GM19463 (cell line): ENCODE results near the gene ZNF444.

ENCODE experiments used
- ATAC-seq: cut with Tn5 transposase; IDR thresholded peaks from one replicate; pipeline ENCODE4 v1.9.1; 2021; ENCODE audit warnings: mild to moderate bottlenecking, moderate library complexity; ENCODE audit not compliant: unreplicated experiment

ZNF444 gene

DNA sequence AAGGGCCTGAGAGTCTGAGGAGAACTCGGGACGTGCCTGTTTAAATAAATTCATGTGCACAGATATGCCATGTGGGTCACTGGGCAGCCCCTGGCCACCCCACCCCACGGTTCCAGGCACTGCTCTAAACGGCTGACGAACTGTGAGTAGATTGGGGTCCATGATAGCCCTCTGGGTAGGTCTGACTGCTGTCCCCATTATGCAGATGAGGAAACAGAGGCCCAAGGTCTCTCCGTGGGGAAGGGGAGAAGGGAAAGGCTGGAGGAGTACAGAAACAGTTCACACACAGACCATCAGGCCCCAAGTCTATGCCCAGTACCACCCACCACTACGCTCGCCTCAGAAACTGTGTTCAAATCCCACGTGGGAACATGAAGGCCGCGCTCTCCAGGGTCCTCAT lies 34.1 kb upstream of the ZNF444 start:
- ATAC-seq = no peak

DNA sequence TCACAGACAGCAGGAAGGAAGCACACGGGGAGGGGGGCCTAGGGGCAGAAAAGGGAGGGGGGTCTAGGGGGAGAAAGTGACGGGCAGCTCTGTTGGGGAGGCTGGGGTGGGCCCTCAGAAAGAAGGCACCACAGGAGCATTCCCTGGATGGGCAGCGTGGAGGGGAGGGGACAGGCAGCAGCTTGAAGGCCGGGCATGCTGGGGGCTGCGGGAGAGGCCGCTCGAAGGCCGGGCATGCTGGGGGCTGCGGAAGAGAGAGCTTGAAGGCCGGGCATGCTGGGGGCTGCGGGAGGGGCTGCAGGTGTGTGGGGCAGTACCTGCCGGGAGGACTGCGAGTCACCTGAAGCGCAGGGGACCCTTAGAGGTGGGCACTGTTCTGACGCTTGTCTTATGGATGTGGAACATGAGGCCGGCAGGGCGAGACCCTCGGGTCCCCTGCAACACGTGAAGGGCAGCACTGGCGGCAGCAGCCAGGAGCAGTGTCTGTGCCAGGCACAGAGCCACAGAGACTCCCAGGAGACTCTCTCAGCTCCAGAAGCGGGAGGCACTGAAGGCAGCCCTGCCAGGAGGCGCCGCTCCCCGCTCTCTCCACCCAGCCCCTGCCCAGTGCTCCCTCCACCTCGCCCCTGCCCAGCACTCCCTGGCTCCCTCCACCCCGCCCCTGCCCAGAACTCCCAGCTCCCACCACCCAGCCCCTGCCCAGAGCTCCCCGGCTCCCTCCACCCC lies 33.3 kb upstream of the ZNF444 start:
- no peak for ATAC-seq

- ATAC-seq = no peak
These were observed 32.5 kb upstream of the ZNF444 start for GRCh38 chr19:56108447-56109195.

- ATAC-seq = peak; percentile 34
These were observed 31.9 kb upstream of the ZNF444 start for GRCh38 chr19:56109226-56109625.

- no peak for ATAC-seq
These were observed 30.3 kb upstream of the ZNF444 start for GRCh38 chr19:56110515-56111448.

DNA sequence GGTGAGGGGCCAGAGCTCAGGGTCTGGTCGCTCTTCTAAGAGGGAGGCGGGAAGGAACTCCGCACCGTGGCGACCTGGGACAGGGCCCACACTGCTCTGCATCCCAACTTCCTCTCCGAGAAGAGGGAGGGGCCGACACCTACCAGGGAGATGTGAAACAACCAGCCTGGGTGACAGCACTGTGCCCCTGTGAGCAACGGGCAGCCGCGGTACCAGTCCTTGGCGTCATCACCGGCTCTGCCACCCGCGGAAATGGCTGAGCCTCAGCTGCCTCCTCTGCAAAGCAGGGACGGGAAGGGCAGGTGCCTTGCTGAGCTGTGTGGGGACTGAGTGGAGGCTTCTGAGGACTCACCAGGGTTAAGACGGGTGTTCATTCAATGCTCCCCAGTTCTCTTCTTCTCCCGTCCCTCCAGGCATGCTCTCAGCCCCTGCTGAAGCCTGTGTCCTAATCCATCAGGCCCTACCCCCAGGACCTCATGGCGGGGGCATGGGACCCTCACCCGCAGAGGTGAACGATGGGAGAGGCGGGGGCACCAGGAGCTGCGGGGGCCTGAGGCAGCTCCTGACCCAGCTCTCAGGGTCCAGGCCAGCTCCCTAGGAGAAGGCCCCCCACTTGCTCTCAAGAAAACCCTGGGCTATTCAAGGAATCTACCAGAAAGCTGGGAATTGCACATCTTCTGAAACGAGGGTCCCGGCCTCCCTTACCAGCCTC lies 29.3 kb upstream of the ZNF444 start:
- peak; percentile 90 for ATAC-seq

GRCh38 chr19:56112313-56112709 lies 28.8 kb upstream of the ZNF444 start:
- ATAC-seq = no peak

DNA sequence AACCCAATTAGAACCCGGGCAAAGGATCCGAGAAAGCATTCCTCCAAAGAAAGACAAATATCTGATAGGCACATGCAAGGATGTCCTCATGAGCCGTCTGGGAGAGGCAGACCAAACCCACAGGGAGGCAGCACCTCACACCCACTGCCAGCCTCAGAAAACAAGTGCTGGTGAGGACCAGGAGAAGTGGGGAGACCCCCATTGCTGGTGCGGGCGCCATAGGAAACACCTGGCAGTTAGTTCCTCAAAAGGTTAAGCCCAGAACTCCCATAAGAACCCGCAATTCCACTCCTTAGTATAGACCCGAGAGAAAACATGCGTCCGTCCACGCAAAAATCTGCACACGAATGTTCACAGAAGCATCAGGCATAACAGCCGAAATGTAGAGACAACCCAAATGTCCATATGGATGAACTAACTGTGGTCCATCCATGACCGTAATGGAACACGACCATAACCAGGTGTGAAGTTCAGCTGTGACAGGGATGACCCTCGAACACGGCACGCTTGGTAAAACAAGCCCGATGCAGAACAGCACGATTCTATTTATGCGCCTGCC lies 27.9 kb upstream of the ZNF444 start:
- no peak for ATAC-seq

DNA sequence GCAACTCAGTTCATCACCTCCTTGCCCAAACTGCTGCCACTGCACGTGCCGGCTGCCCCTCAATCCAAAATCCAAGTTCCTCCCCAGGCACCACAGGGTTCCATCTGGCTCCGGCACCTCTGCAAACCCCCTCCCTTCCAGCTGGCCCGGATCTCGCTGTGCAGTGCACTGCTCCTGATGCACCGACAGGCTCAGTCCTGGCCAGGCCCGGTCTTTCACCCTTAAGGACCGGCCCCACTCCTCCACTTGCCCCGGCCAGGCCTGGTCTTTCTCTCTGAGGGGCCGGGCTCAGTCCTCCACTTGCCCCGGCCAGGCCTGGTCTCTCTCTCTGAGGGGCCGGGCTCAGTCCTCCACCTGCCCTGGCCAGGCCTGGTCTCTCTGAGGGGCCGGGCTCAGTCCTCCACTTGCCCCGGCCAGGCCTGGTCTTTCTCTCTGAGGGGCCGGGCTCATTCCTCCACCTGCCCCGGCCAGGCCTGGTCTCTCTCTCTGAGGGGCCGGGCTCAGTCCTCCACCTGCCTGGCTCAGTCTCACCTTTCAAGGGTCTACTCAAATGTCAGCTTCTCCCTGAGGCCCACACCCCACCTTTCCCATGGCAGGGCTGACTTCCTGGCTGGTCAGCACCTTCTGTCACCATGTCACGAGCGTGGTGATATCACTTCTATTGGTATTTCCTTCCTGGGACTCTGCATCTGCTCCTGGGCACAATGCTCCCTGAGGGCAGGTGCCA lies 26.9 kb upstream of the ZNF444 start:
- ATAC-seq = no peak

GRCh38 chr19:56114778-56115110 lies 26.3 kb upstream of the ZNF444 start:
- ATAC-seq = no peak

DNA sequence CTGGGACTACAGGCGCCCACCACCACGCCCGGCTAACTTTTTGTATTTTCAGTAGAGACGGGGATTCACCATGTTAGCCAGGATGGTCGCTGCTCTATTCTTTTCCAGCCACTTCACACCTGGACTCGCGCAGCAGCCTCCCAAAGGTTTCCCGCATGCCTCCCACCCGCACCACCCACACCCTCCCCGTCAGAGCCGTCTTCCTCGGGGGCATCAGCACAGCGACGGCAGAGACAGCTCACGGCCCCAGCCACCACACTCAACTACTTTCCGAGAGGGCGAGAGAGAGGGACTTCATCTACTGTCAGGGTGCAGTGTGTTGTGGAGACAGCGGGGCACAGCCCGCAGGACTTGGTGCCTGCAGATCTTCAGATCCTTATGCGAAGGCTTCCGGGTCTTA lies 25.6 kb upstream of the ZNF444 start:
- ATAC-seq = no peak

GRCh38 chr19:56116606-56117005 lies 24.5 kb upstream of the ZNF444 start:
- ATAC-seq = no peak

DNA sequence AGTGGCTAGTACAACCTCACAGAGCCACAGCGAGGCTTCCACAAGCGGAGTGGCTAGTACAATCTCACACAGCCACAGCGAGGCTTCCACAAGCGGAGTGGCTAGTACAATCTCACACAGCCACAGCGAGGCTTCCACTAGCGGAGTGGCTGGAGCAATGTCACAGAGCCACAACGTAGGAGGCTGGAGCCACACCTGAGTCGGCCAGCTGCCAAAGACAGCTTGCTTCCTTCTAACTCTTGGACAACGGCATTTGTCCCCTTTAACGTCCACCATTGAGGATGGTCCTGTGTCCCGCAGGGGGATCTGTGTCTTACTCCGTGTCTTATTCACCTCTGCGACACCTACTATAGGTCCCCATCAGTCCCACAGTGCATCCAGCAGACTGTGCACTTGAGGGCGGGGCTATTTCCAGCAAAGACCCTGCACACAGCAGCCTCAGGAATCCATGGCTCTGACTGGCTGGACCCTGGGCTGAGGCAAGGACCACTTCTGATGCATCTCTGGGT lies 23.7 kb upstream of the ZNF444 start:
- no peak for ATAC-seq

DNA sequence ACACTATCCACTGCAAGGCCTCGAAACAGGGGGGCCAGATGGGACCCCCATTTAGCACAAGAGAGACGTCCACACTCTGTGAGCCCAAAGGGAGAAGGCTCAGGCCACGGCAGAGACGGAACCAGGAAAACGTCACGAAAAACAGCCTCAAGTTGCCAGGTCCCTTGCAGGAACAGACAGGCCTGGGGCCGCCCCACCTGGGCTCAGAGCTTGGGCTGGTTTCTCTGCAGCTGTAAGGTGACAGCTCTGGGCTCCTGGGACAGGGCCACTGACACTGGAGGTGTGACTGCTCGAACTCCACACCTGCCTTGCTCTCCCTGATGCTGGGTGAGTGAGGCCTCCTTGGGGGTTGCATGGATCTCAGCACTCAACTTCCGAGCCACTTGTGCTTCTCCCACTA lies 23.2 kb upstream of the ZNF444 start:
- no peak for ATAC-seq

DNA sequence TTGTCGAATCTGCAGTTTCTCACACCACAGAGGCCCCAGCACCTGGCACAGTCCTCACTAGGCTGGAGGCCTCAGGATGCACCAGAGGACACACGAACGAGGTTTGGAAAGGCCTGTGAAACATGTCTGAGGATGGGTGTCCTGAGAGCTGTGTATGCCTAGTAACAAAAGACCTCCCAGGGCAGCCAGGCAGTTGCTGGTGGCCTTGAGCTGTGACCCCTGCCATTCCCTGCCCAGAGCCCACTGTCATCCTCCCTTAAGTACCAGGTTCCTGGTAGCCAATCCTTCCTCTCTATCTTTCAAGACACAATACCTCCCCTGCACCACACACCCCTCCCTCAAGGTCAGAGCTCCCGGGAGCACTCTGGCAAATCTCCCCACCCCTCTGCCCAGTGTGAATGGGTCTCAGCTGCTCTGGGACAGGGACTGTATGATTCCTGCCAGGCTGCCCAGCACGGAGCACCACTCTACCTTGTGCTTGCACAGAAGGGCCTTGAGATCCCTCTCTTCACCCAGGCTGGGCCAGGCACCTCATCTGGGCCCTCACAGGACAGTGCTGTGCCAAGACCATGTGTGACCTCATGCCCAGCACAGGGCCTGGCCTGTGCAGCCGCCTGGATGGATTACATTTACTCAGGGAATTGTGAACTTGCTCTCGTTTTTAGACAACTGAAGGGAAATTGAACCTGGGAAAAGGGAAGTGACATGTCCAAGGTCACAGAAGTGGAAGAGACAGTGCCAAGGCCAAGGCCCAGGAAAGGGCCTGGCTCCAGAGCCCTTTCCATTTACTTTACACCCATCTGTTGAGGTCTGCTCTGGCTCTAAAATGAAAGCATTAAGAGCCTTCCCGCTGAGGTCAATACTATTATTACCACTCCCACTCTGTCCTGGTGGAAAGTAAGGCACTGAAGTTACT lies 22.2 kb upstream of the ZNF444 start:
- ATAC-seq = no peak

GRCh38 chr19:56119582-56119978 lies 21.5 kb upstream of the ZNF444 start:
- ATAC-seq = no peak

DNA sequence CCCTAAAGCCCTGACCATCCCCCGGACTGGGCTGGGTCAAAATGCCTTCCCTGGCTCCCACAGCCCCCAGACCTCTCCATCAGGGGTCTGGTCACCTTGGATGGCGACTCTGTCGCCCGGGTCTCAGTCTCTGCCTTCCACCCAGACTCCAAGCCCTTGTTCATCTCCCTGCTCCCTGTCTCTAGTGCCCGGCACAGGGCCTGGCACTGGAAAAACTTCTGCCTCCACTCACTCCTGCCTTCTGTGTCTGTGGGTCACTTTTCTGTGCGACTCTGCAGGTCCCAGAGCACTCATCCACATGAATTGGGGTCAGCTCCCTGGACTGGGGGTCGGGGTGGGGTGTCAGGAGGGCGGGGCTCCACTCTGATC lies 21.1 kb upstream of the ZNF444 start:
- no peak for ATAC-seq

DNA sequence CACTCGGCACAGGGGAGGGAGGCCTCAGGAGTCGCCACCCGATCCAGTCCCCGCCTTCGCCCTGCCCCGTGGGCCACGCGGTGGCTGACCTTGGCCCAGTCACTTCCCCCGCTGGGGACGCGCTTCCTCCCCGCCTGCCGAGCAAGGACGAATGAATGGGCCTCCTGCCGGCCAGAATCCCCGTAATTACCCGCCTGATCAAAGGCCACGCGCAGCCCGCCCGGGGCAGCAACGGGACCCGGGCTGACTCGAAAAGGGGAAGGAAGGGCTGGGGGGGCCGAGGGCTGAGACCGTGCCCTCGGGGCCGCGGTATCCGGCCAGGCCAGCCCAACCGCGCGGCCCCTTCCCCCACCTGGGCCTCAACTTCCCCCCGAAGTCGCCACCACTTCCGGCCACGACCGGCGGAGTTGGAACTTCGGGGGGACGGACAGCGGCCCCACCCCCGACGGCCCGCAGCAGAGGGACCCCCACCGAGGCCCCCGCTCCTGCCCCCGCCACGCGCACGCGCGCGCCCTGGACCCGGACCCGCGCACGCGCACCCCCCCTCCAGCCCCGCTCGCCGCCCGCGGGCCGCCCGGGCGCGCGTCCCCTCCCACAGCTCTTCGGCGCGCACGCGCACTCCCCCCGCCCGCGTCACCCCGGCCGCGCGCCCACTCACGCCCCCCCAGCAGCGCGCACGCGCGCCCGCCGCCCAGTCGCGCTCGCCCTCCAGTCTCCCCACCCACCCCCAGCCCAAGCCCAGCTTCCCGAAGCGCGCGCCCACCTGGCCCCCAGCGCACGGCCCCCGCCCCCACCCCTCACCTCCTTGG lies 20.5 kb upstream of the ZNF444 start:
- peak; percentile 24 for ATAC-seq
